HuH-7 (cell line): ENCODE data around the gene TEAD1.

Source experiments
- DNase-seq: peaks from one replicate; pipeline ENCODE4 v3.0.0; 2011; ENCODE audit warnings: low spot score

Gene TEAD1

GRCh38 chr11:12764187-12764914 is 90.1 kb downstream of the TEAD1 start:
- DNase-seq = no peak

- no peak for DNase-seq
Measured at GRCh38 chr11:12765428-12765827, 91.2 kb downstream of the TEAD1 start.

DNA sequence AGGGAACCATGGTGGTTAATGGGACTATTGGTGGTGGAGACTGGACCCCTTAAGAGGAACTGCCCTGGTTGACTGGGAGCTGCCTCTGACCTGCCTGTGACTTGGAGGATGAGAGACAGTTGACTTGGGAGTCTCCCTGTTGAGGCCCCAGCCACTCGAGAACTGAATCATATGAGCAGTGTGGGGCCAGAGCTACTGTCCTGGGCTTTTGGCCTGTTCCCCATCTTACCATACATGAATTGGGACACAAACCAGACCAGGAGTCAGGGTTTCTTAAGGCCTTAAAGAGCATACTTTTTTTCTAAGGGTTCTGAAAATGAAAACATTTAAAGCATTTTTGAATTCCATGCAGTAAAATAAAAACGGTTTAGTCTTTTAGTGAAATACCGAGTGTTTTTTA is 92.8 kb downstream of the TEAD1 start:
- DNase-seq = no peak

GRCh38 chr11:12767577-12767976 is 93.4 kb downstream of the TEAD1 start:
- DNase-seq = no peak

- DNase-seq = no peak
Measured at GRCh38 chr11:12768726-12769673, 94.8 kb downstream of the TEAD1 start.

DNA sequence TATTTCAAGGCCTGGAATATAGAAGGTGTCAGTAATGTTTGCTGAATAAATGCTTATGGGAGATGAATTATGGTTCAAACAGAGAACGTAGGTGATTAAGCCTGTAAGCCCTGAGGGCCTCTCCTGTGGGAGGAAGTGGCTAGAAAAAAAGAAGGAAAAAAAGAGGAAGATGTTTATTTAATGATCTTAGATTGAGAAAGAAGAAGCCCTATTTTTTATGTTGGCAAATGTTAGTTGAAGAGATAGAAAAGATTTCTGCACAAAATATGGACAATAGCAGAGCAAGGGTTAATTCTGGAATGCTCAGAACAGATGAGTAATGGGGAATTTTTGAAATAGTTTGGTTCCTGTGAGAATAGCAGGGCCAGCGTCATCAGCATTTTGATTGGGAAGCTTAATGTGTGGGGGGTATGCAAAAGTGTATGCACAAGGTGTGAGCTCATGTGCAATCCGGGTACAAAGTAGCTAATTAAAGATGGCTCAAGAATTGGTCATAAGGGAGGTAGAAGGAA is 95.7 kb downstream of the TEAD1 start:
- no peak for DNase-seq

- DNase-seq = no peak
Measured at GRCh38 chr11:12770435-12770834, 96.2 kb downstream of the TEAD1 start.

GRCh38 chr11:12770966-12771597 is 96.9 kb downstream of the TEAD1 start:
- DNase-seq = no peak

- no peak for DNase-seq
Measured at GRCh38 chr11:12771875-12772274, 97.7 kb downstream of the TEAD1 start.

- DNase-seq = no peak
Measured at GRCh38 chr11:12772324-12772723, 98.1 kb downstream of the TEAD1 start.

GRCh38 chr11:12773591-12773990 is 99.4 kb downstream of the TEAD1 start:
- no peak for DNase-seq

DNA sequence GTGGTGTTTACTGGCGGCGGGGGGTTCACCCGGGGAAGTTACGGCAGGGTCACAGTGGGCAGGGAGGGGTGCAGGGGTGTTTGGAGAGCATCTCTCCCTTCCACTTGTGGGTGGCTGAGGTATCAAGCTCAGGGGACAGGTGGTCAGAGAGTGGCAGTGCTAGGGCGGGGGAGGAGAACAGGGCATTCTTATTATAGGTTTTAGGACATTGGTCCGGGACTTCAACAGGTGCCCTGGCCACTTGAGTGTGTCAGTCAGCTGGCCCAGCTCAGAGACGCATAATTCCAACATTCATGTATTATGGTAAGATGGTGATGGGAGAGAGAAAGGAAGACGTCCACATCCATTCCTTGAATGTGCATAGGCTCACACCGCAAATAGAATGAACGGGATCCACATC is 101.7 kb downstream of the TEAD1 start:
- DNase-seq = no peak

DNA sequence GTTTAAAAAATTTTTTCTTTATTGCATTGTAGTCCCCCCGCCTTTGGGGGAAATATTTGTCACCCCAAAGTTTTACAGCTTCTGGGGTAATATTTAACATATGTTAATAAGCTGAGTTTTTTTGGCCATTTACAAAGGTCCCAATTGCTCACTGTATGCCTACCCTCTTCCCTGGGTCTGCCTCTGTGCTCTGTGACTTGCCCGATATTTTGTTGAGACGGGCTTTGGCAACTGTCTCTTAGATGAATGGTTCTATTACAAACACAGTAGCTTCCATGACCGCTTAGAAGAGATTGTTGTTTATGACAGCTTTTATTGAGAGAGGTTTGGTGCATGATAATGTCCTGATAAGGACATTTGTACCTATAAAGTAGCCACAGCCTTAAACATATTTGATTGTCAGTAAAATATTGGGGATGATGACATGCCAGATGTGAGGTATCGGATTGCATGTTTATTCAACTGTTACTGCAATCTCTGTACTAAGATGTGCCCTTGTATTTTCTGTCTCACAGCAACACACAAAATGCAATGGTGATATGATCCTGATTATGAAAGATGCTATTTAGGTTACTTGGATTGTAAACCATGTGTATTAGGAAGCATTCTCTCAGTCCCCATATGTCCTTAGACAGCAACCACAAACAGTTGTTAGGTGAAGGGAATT is 103.1 kb downstream of the TEAD1 start:
- DNase-seq = no peak

GRCh38 chr11:12778240-12778905 is 104.2 kb downstream of the TEAD1 start:
- no peak for DNase-seq

DNA sequence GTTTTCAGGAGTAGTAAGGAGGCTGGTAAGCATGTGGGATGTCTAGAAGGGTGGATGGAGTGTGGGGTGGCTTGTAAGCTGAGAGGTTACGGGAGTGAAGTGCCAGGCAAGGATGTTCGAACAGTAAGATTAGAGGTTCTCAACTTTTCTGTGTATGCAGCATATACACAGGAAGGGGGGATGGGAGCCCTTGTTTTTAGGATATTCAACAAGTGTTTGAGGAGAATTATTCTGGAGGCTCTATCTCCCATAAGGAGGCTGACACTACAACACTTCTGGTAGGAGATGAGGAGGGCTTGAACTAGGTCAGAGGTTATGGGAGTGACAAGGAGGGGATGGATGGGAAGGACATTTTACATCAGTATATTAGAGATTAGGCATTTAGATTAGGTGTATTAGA is 109.5 kb downstream of the TEAD1 start:
- no peak for DNase-seq

DNA sequence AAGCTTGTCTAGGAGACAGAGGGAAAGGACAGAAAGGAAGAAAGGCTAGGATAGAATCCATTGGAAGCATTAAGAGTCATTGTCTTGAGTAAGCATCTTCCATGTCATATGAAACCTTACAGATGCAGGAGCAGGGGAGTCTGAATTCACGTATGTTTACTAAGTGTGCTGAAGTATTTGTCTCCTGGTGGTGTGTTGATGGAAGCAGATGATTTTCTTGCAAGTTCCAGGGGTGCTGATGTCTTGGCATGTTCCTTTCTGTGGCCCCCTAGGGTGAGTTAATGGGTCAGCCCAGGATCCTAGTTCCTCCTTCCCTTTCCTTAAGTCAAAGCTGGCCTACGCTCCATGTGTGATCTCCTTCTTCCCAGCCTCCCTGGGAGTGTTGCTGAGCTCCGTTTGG is 110.2 kb downstream of the TEAD1 start:
- no peak for DNase-seq

DNA sequence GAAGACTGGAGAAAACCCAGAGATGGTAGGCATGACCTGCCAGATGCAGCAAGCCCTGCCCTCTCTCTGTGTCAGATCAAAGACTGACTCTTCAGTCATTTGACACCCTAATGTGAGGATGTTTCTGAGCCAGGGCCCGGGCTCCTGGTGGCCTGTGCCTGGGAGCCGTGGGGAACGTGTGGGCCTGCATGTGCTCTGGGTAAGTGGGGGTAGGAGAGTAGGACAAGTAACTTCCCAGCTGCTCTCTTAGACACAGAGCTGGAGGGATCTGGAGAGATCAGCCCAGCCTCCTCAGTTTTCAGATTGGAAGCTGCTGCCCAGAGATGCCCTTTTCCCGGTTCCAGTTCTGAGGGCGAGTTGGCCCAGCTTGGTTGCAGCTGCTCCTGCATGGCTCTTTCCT is 110.8 kb downstream of the TEAD1 start:
- no peak for DNase-seq

DNA sequence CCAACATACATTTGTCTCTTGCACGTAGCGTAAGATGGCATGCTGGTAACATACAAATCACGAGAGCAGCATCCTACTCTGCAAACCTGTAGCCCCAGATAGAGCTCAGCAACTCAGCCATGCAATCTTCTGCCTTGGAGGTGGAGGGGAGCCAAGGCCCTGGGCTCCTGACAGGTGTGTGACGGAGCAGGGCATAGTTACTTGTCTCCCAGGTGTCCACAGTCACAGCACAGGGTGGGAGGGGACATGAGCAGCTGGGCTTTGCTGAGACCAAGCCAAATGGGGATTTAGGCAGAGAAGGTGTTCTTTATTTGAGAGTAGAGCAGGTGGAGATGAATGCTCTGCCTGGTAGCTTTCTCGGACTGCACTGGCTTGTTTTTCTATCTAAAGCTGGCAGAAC is 111.7 kb downstream of the TEAD1 start:
- no peak for DNase-seq

GRCh38 chr11:12786450-12786849 is 112.2 kb downstream of the TEAD1 start:
- no peak for DNase-seq

DNA sequence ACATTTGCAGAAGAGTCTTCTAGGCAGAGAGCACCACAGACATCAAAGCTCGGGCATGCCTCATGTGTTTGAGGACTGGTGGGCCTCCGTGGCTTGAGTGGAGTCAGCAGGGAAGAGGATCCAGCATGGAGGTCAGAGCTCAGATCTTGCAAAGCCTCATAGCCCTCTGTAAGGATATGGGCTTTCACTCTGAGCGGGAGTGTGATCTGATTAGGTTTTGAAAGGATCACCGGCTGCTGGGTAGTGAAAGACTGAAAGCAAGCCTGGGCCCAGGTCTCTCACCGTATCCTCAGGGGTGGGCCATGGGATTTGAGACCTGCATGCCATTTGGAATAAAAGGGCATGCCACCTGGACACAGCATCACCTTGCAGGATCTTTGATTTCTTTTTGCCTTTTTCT is 112.7 kb downstream of the TEAD1 start:
- DNase-seq = no peak

DNA sequence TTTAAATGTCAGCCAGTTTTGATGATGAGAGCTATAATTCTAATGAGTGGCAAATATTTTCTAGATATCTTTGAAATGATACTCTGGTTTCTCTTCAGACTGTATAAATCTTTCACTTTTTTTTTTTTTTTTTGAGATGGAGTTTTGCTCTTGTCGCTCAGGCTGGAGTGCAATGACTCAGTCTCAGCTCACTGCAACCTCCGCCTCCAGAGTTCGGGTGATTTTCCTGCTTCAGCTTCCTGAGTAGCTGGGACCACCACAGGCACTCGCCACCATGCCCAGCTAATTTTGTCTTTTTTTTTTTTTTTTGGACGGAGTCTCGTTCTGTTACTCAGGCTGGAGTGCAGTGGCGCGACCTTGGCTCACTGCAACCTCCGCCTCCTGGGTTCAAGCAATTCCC is 113.6 kb downstream of the TEAD1 start:
- DNase-seq = no peak

DNA sequence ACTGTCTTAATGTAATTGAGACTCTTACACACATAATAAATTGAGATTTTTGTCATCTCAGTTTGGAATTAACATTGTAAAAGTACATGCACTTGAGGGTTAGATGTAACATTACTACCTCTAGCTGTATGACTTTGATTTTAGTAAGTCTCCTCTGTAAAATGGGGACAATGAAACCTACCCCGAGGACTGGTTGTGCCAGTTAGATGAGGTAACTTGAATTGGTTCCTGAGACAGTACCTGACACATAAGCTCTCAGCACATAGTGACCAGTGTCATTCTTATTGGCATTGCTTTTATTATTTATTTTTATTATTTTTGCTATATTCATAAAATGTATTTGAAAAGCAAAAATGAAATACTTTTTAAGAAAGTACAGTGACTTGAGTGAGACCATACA is 114.8 kb downstream of the TEAD1 start:
- DNase-seq = no peak
